ENCODE results near the gene MLXIP. TPM values are rescaled to one million over a fixed set of nuclear protein-coding genes. Genes with fewer than 3 reads are reported as not detected.

Gene MLXIP
- total RNA-seq, 4 donors from 2014 or later = 15.5 to 34.5 (median 19.8) TPM

GRCh38 chr12:122148657-122149056 lies 70.1 kb downstream of the MLXIP start:
- DNase-seq (ENCODE audit: low spot score in 2 of 2) = no peak
- TF ChIP-seq CTCF (IDR thresholded peaks at IDR 0.05) (no peak), POLR2A (IDR thresholded peaks at IDR 0.05) (no peak)
- intact Hi-C loops (cut with DNase I; ENCODE audit: low total_unique reads) = no loop called here
- no peak overlapping the region for H3K4me3 ChIP-seq (ENCODE audit: low read depth, poor library complexity, severe bottlenecking)
- 60 to 66% methylated on average over 6 of the region's 6 CpGs for WGBS, 2 donors

- DNase-seq (ENCODE audit: low spot score in 2 of 2) = no peak
- TF ChIP-seq CTCF (IDR thresholded peaks at IDR 0.05) (no peak), POLR2A (IDR thresholded peaks at IDR 0.05) (no peak)
- intact Hi-C loops (cut with DNase I; ENCODE audit: low total_unique reads) = no loop called here
- WGBS, 2 donors = 72 to 80% methylated on average over 8 of the region's 8 CpGs
- H3K4me3 ChIP-seq (ENCODE audit: low read depth, poor library complexity, severe bottlenecking) = no peak overlapping the region
Observed at GRCh38 chr12:122150127-122150681, 71.6 kb downstream of the MLXIP start.

GRCh38 chr12:122152754-122153153 lies 74.2 kb downstream of the MLXIP start:
- intact Hi-C loops (cut with DNase I; ENCODE audit: low total_unique reads) = no loop called here
- TF ChIP-seq POLR2A (IDR thresholded peaks at IDR 0.05) (no peak), CTCF (IDR thresholded peaks at IDR 0.05) (no peak)
- DNase-seq (ENCODE audit: low spot score in 2 of 2) = no peak
- no peak overlapping the region for H3K4me3 ChIP-seq (ENCODE audit: low read depth, poor library complexity, severe bottlenecking)
- 76 to 90% methylated on average over 9 of the region's 9 CpGs for WGBS, 2 donors

- intact Hi-C loops (cut with DNase I; ENCODE audit: low total_unique reads) = no loop called here
- no peak for TF ChIP-seq POLR2A (IDR thresholded peaks at IDR 0.05)
- TF ChIP-seq CTCF (IDR thresholded peaks at IDR 0.05) = no peak
- H3K4me3 ChIP-seq (ENCODE audit: low read depth, poor library complexity, severe bottlenecking) = no peak overlapping the region
- 72 to 83% methylated on average over 10 of the region's 10 CpGs for WGBS, 2 donors
- no peak for DNase-seq (ENCODE audit: low spot score in 2 of 2)
Observed at GRCh38 chr12:122155705-122156104, 77.1 kb downstream of the MLXIP start.

GRCh38 chr12:122158700-122159285 lies 80.2 kb downstream of the MLXIP start:
- H3K4me3 ChIP-seq (ENCODE audit: low read depth, poor library complexity, severe bottlenecking) = no peak overlapping the region
- intact Hi-C loops (cut with DNase I; ENCODE audit: low total_unique reads) = no loop called here
- DNase-seq (ENCODE audit: low spot score in 2 of 2) = no peak
- TF ChIP-seq POLR2A (IDR thresholded peaks at IDR 0.05) (no peak), CTCF (IDR thresholded peaks at IDR 0.05) (no peak)
- WGBS, 2 donors = 77 to 86% methylated on average over 7 of the region's 7 CpGs

- TF ChIP-seq CTCF (IDR thresholded peaks at IDR 0.05) (no peak), POLR2A (IDR thresholded peaks at IDR 0.05) (no peak)
- no peak for DNase-seq (ENCODE audit: low spot score in 2 of 2)
- H3K4me3 ChIP-seq (ENCODE audit: low read depth, poor library complexity, severe bottlenecking) = no peak overlapping the region
- 69 to 76% methylated on average over 4 of the region's 4 CpGs for WGBS, 2 donors
- intact Hi-C loops (cut with DNase I; ENCODE audit: low total_unique reads) = no loop called here
Observed at GRCh38 chr12:122159882-122160281, 81.3 kb downstream of the MLXIP start.
